Measurements from ENCODE around the gene SLC15A2.
"Not testable (repeated sequence)": the region's sequence is repeated elsewhere in the genome, so short reads cannot be mapped to it uniquely, and the experiment has no call there.

The SLC15A2 gene

DNA sequence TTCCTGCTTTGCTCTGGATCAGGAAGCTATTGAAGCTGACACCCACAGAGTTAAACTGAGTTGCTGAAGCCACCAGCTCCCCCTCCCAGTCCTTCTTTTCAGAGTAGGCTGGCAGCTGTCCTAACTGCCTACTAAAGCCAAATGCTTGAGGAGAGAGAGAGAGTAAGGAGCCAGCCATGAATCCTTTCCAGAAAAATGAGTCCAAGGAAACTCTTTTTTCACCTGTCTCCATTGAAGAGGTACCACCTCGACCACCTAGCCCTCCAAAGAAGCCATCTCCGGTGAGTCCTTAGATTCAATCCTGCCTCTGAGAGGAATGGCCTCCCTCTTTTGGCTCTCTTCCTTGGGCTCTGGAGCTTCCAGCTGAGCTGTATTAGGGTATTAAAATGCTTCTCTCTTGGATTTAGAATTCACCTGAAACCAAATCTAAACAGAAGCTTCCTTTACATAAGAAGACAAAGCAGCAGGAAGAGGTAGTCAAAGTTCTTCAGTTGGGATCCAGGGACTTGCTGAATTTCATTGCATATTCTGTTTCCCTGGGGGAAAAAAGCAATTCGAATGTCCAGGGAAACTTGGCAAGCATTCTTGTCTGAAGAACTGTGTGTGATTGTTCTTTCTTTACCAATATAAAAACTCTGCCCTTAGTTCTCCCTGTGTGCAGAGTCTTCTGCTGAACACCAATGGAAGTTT lies at the start of gene SLC15A2:
Gene SLC15A2, plus strand, starts transcription at position 101 of the 690 bp plus-strand sequence. Its CDS starts 76 bp downstream, at position 177.
- intact Hi-C loops (cut with DNase I): no loop called here
- peak in 8 of 10 donors; percentile 21 to 81 (median 40) for DNase-seq

GRCh38 chr3:121844892-121845291 lies 49.3 kb upstream of the SLC15A2 start:
- intact Hi-C loops (cut with DNase I): no loop called here
- no peak for DNase-seq

DNA sequence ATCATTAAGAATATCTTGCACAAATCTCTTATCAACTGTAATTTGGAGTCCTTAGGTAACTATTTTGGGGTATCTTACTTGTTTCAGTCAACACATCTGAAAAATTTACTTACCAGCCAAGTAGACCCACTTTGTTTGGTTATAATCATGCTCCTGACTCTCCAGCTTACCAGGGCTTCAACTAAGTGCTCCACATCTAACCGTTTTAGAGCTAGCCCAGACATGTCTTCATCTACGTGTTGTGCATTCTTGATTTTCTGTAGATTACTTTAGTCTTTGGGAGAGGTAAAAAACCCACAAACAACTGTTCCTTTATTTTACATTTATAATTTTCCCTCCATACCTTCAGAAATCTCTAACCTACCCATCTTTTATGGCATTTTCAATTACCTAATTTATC lies 41.9 kb upstream of the SLC15A2 start:
- intact Hi-C loops (cut with DNase I): no loop called here

GRCh38 chr3:121855555-121855954 lies 38.6 kb upstream of the SLC15A2 start:
- intact Hi-C loops (cut with DNase I): no loop called here
- DNase-seq: no peak

More for the DNA sequence above, 41.9 kb upstream of the SLC15A2 start:
- DNase-seq: no peak

DNA sequence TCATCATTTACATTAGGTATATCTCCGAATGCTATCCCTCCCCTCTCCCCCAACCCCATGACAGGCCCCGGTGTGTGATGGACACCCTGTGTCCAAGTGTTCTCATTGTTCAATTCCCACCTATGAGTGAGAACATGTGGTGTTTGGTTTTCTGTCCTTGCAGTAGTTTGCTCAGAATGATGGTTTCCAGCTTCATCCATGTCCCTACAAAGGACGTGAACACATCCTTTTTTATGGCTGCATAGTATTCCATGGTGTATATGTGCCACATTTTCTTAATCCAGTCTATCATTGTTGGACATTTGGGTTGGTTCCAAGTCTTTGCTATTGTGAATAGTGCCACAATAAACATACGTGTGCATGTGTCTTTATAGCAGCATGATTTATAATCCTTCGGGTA lies 36.4 kb upstream of the SLC15A2 start:
- intact Hi-C loops (cut with DNase I); DNase-seq: not testable (repeated sequence)

DNA sequence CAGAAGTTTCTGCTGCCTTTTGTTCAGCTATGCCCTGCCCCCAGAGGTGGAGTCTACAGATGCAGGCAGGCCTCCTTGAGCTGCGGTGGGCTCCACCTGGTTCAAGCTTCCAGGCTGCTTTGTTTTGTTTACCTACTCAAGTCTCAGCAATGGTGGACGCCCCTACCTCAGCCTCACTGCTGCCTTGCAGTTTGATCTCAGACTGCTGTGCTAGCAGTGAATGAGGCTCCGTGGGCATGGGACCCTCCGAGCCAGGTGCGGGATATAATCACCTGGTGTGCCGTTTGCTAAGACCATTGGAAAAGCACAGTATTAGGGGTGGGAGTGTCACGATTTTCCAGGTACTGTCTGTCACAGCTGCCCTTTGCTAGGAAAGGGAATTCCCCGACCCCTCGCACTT lies 31.0 kb upstream of the SLC15A2 start:
- intact Hi-C loops (cut with DNase I); DNase-seq: not testable (repeated sequence)

DNA sequence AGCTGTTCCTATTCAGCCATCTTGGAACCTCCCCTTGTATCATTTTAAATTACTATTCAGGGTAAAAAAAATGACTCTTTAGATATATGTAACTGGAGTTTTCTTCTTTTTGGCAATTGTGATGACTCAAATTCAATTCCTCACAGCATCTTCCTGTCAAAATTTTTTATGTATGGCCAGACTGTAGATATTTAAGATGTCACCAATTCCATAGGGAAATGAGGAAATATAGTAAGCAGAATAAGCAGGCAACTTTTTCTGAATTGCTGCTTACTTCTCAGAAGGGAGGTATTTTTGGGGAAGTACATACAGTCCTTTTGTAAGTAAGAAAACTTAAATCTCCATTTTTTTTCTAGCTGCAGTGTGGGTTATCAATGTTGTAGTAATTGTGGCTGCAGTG lies 30.4 kb upstream of the SLC15A2 start:
- no peak for DNase-seq
- intact Hi-C loops (cut with DNase I): no loop called here

DNA sequence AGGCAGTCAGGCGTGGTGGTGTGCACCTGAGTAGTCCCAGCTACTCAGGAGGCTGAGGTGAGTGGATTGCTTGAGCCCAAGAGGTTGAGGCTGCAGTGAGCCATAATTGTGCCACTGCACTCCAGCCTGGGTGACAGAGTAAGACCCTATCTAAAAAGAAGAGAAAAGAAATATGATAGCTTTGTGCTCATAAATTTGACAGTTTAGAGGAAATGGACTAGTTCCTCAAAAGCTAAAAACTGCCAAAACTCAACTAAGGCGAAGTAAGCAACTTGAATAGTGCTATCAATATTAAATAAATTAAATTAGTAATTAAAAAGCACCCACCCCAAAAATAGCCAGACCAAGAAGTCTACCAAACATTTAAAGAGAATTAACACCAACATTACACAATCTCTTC lies 24.5 kb upstream of the SLC15A2 start:
- DNase-seq: no peak
- intact Hi-C loops (cut with DNase I): no loop called here

DNA sequence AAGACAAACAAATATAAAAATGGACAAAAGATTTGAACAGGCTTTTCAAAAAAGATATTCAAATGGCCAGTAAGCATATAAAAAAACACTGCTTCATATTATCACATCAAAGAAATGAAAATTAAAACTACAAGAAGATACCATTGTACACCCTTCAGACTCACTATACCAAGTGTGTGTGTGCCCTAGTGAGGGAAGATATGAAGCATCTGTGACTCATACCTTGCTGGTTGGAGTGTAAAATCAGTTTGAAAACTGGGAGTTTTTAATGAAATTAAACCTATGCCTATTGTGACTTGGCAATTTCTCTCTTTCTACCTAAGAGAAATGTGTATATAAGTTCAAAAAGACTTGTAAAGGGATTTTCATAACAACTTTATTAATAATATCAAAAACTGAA lies 23.5 kb upstream of the SLC15A2 start:
- intact Hi-C loops (cut with DNase I): no loop called here

GRCh38 chr3:121871430-121871829 lies 22.8 kb upstream of the SLC15A2 start:
- intact Hi-C loops (cut with DNase I): no loop called here

More for the DNA sequence above, 23.5 kb upstream of the SLC15A2 start:
- no peak for DNase-seq

GRCh38 chr3:121878411-121878810 lies 15.8 kb upstream of the SLC15A2 start:
- DNase-seq: no peak
- intact Hi-C loops (cut with DNase I): no loop called here

More at GRCh38 chr3:121871430-121871829, 22.8 kb upstream of the SLC15A2 start:
- no peak for DNase-seq

- DNase-seq: no peak
- intact Hi-C loops (cut with DNase I): no loop called here
Observed at GRCh38 chr3:121883507-121883906, 10.7 kb upstream of the SLC15A2 start.

DNA sequence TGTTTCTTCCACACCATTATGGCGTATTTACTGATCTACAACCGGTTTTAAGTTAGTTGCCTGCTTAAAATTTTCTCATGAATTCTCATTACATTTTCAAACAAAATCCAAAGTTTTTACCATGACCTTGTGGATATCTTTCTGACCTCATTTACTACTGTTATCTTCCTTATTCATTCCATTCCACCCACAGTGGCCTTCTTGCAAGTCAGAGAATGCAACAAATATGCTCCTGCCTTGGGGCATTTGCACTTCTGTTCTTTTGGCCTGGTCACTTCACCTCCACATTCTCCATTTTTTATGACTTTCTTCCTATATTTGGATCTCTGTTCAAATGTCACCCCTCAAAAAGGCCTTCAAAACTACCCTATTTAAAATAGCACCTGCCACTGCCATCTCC lies 8.8 kb upstream of the SLC15A2 start:
- DNase-seq: no peak
- intact Hi-C loops (cut with DNase I): no loop called here

DNA sequence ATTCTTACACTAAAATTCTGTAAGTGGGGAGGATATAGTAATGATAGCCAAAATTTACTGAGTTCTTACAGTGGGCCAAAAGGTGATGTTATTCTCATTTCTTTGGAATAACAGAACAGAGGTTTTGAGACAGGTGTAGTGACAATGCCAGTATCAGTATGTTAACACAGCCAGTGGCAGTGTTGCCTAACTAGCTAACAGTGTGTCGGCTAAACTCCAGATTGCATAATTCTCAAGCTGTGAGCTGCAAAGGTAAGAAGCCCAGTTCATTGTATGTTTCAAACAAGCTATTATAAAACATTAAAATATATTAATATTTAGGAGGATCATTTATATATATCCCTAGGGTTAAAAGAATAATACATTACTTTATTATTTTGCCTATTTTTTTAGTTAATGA lies 920 bp downstream of the SLC15A2 start:
- intact Hi-C loops (cut with DNase I): no loop called here
- no peak for DNase-seq

DNA sequence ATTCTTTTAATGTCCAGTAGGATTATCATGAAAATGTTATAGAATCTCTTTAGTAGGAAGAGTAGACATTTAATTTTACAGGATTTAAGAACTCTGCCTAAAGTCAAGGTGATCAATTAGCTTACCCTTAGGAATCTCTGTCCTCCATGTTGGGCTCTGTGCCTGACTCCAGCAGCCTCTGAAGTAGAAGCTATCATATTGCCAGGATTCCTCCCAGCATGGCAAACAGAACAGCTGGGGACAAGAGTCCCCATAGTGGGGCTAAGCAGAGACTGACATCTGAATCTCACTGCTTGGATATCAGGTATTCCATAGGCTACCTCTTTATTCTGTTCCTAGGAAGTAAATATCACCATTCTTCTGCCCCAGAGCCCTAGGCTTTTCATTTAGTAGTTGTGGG lies 1.5 kb downstream of the SLC15A2 start:
- intact Hi-C loops (cut with DNase I): no loop called here
- no peak for DNase-seq

GRCh38 chr3:121896823-121897222 lies 2.6 kb downstream of the SLC15A2 start:
- intact Hi-C loops (cut with DNase I): no loop called here

GRCh38 chr3:121897296-121897695 lies 3.1 kb downstream of the SLC15A2 start:
- intact Hi-C loops (cut with DNase I): no loop called here

More at GRCh38 chr3:121896823-121897222, 2.6 kb downstream of the SLC15A2 start:
- DNase-seq: no peak

GRCh38 chr3:121913305-121913990 lies 19.2 kb downstream of the SLC15A2 start:
- intact Hi-C loops (cut with DNase I): no loop called here
- no peak for DNase-seq

More at GRCh38 chr3:121897296-121897695, 3.1 kb downstream of the SLC15A2 start:
- DNase-seq: no peak

DNA sequence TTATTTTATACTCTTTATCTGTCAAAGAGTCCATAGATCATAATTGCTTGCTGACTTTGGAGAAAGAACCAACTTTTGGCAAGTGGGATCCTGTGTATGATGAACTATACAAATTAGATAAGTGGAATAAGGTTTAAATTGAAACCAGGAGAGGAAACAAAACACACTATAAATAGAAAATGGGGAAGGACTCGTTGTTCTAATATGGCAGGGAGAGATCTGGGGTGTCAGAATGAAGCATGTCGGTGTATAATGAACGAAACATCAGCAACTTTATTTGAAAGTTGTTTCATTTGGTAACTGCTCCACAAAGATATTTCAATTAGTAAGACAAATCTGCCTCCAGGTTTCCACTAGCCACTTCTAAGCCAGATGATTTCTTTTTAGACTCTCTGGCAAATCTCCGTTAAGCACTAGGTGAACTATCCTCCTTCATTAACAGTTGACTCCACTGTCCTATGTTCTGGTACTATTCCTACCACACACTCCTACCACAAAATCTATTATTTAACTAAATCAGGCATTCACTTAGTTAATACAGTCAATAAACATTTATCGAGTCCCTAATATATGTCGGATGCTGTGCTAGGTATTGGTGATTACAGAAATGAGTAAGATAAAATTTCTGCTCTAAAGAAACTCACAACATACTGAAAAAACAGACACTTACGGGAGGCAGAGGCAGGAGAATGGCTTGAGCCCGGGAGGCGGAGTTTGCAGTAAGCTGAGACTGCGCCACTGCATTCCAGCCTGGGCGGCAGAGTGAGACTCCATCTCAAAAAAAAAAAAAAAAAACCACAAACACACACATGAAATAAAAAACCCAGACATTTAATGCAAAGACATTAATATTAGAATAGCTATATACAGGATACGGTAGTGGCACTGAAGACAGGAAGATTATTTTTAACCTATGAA lies 20.1 kb downstream of the SLC15A2 start:
- DNase-seq: peak in 1 of 10 donors; percentile 55
- intact Hi-C loops (cut with DNase I): no loop called here

- DNase-seq: no peak
- intact Hi-C loops (cut with DNase I): no loop called here
Observed at GRCh38 chr3:121916189-121916588, 22.0 kb downstream of the SLC15A2 start.

Data from posterior cingulate gyrus (tissue), 11 donors.